Measurements from ENCODE around the gene TM7SF3. TPM values are rescaled to one million over a fixed set of nuclear protein-coding genes. Genes with fewer than 3 reads are reported as not detected.
"Not testable (repeated sequence)": the region's sequence is repeated elsewhere in the genome, so short reads cannot be mapped to it uniquely, and the experiment has no call there.

TM7SF3 gene
- total RNA-seq, 1 experiment from 2014 or later = 114 TPM

DNA sequence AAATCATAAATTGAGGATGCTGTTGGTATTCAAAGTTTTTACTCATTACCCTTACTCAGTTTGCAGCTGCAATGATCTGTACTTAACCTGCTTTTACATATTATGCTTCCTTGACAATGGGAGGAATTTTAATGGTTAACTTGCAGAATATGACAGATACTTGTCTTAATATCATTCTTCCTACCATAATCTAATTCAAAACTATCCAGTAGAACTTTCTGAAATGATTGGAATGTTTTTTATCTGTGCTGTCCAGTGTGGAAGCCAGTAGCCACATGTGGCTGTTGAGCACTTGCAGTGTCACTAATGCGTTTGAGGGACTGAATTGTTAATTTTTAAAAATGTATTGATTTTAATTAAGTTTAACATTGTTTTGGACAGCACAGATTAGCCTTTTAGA, 52.4 kb downstream of the TM7SF3 start:
- H3K36me3 ChIP-seq (ENCODE audit: low read depth, low read length) = peaks cover 45% of the 10 kb centered on the region
- no peak for DNase-seq
- no TSS peak for BruUV-seq (replicated peaks)

DNA sequence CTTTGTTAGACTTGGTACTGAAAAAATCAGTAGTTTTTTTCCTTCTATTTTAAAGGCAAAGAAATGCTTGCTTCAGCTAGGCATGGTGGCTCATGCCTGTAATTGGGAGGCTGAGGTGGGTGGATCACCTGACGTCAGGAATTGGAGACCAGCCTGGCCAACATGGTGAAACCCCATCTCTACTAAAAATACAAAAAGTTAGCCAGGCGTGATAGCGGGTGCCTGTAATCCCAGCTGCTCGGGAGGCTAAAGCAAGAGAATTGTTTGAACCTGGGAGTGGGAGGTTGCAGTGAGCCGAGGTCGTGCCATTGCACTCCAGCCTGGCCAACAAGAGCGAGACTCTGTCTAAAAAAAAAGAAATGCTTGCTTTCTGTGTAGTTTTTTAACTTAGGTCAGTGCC, 52.8 kb downstream of the TM7SF3 start:
- H2AFZ ChIP-seq (ENCODE audit: low read length); BruUV-seq (replicated peaks); H4K20me1 ChIP-seq (ENCODE audit: low read length); POLR2A ChIA-PET (ENCODE audit: unreplicated experiment); H3K9me3 ChIP-seq (ENCODE audit: low read length); CTCF ChIA-PET; H3K27me3 ChIP-seq (ENCODE audit: low read length); H3K79me2 ChIP-seq (ENCODE audit: low read length); H3F3A ChIP-seq (ENCODE audit: low read length, unreplicated experiment); H3K4me3 ChIP-seq (ENCODE audit: low read length); ATAC-seq; H3K4me1 ChIP-seq (ENCODE audit: insufficient read depth, low read length); H3K9me2 ChIP-seq (replicated peaks; ENCODE audit: low read length); H3K9ac ChIP-seq (ENCODE audit: low read length); H3K4me2 ChIP-seq (ENCODE audit: low read length); intact Hi-C loops (cut with micrococcal nuclease); H3K27ac ChIP-seq (ENCODE audit: low read length); DNase-seq: not testable (repeated sequence)
- peaks cover 46% of the 10 kb centered on the region for H3K36me3 ChIP-seq (ENCODE audit: low read depth, low read length)

More for the DNA sequence above, 52.4 kb downstream of the TM7SF3 start:
- intact Hi-C loops (cut with micrococcal nuclease) = no loop called here
- peaks cover 5% of the 10 kb centered on the region for H3F3A ChIP-seq (ENCODE audit: low read length, unreplicated experiment)
- H2AFZ ChIP-seq (ENCODE audit: low read length) = no peak overlapping the region
- no peak overlapping the region for H3K27ac ChIP-seq (ENCODE audit: low read length)
- no peaks in the 10 kb centered on the region for H3K9me2 ChIP-seq (replicated peaks; ENCODE audit: low read length)
- POLR2A ChIA-PET (ENCODE audit: unreplicated experiment) = interaction anchor here (0.6 kb wide), 1 partner anchor 54 kb away, joined by 3 read pairs; no protein-coding TSS in a partner anchor
- ATAC-seq = no peak
- H3K4me1 ChIP-seq (ENCODE audit: insufficient read depth, low read length) = no peaks in the 10 kb centered on the region
- TF ChIP-seq EZH2phosphoT487 (IDR thresholded peaks at IDR 0.05; ENCODE audit: borderline replicate concordance, low read length) (no peak), EZH2 (IDR thresholded peaks at IDR 0.05; ENCODE audit: low read length, unreplicated experiment) (no peak)
- TF ChIP-seq, protein P1, sequence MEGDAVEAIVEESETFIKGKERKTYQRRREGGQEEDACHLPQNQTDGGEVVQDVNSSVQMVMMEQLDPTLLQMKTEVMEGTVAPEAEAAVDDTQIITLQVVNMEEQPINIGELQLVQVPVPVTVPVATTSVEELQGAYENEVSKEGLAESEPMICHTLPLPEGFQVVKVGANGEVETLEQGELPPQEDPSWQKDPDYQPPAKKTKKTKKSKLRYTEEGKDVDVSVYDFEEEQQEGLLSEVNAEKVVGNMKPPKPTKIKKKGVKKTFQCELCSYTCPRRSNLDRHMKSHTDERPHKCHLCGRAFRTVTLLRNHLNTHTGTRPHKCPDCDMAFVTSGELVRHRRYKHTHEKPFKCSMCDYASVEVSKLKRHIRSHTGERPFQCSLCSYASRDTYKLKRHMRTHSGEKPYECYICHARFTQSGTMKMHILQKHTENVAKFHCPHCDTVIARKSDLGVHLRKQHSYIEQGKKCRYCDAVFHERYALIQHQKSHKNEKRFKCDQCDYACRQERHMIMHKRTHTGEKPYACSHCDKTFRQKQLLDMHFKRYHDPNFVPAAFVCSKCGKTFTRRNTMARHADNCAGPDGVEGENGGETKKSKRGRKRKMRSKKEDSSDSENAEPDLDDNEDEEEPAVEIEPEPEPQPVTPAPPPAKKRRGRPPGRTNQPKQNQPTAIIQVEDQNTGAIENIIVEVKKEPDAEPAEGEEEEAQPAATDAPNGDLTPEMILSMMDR (conservative IDR thresholded peaks at IDR 0.05; ENCODE audit: low read depth, low read length) = no peak
- no peak overlapping the region for H3K4me2 ChIP-seq (ENCODE audit: low read length)
- H3K9ac ChIP-seq (ENCODE audit: low read length) = no peak overlapping the region
- no peaks in the 10 kb centered on the region for H3K79me2 ChIP-seq (ENCODE audit: low read length)
- H3K27me3 ChIP-seq (ENCODE audit: low read length) = no peaks in the 10 kb centered on the region
- CTCF ChIA-PET = no interaction called here
- no peak overlapping the region for H3K4me3 ChIP-seq (ENCODE audit: low read length)
- H4K20me1 ChIP-seq (ENCODE audit: low read length) = no peaks in the 10 kb centered on the region
- no peaks in the 10 kb centered on the region for H3K9me3 ChIP-seq (ENCODE audit: low read length)

DNA sequence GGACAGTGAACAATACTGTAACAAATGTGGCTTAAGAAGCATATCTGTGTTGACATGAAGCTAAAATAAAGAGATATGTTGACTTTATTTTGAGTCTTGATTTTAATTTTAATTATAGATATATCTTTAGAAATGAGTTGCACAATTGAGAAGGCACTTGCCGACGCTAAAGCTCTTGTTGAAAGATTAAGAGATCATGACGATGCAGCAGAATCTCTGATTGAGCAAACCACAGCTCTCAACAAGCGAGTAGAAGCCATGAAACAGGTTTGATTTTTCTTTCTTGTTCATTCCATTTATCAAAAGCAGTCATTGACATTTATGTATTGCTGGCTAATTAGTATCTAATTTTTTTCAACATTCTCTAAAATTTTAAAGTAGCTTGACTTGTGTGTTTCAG, 60.2 kb downstream of the TM7SF3 start:
- DNase-seq (no peak), ATAC-seq (no peak)
- intact Hi-C loops (cut with micrococcal nuclease) = no loop called here
- ChIA-PET CTCF (no interaction called here), POLR2A (ENCODE audit: unreplicated experiment) (no interaction called here)
- H3K27me3 ChIP-seq (ENCODE audit: low read length) = no peaks in the 10 kb centered on the region
- no peak overlapping the region for H2AFZ ChIP-seq (ENCODE audit: low read length)
- H3K79me2 ChIP-seq (ENCODE audit: low read length) = peaks cover 40% of the 10 kb centered on the region
- H3K9me2 ChIP-seq (replicated peaks; ENCODE audit: low read length) = no peaks in the 10 kb centered on the region
- H4K20me1 ChIP-seq (ENCODE audit: low read length) = no peaks in the 10 kb centered on the region
- no TSS peak for BruUV-seq (replicated peaks)
- TF ChIP-seq, protein P1 (conservative IDR thresholded peaks at IDR 0.05; ENCODE audit: low read depth, low read length) = no peak
- TF ChIP-seq EZH2 (IDR thresholded peaks at IDR 0.05; ENCODE audit: low read length, unreplicated experiment) = no peak
- TF ChIP-seq EZH2phosphoT487 (IDR thresholded peaks at IDR 0.05; ENCODE audit: borderline replicate concordance, low read length) = no peak
- H3F3A ChIP-seq (ENCODE audit: low read length, unreplicated experiment) = no peaks in the 10 kb centered on the region
- no peak overlapping the region for H3K9ac ChIP-seq (ENCODE audit: low read length)
- H3K4me1 ChIP-seq (ENCODE audit: insufficient read depth, low read length) = no peaks in the 10 kb centered on the region
- no peak overlapping the region for H3K4me3 ChIP-seq (ENCODE audit: low read length)
- no peak overlapping the region for H3K27ac ChIP-seq (ENCODE audit: low read length)
- H3K36me3 ChIP-seq (ENCODE audit: low read depth, low read length) = peaks cover 24% of the 10 kb centered on the region
- no peaks in the 10 kb centered on the region for H3K9me3 ChIP-seq (ENCODE audit: low read length)
- H3K4me2 ChIP-seq (ENCODE audit: low read length) = no peak overlapping the region
